GM18858 (cell line): Measurements from ENCODE around the gene FAM118A.
"Not testable (repeated sequence)": the region's sequence is repeated elsewhere in the genome, so short reads cannot be mapped to it uniquely, and the experiment has no call there.

Source experiments
- ATAC-seq: cut with Tn5 transposase; IDR thresholded peaks from one replicate; pipeline ENCODE4 v1.9.1; 2021; ENCODE audit not compliant: unreplicated experiment

Gene FAM118A

DNA sequence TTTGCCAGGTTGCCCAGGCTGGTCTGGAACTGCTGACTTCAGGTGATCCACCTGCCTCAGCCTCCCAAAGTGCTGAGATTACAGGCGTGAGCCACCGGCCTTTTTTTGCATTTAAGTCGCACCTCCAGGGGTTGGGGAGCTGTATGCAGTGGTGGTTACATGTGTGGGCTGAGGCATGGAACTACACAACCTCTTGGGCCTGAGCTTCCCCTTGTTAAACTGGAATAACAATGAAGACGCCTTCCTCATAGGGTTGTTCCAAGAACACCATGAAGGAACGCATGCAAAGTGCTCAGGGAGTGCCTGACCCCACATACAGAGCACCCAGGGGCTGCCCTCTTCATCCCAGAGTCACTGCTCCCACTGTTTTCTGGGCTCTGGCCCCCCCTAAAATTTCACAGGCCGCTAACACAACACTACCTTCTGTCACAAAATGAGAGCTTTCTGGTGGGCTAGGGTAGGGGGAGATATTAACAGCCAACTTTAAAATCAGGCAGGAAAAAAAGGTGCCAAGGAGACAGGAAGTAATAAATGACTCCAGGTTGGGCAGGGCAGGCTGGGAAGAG, 1.3 kb upstream of the FAM118A start:
- no peak for ATAC-seq

DNA sequence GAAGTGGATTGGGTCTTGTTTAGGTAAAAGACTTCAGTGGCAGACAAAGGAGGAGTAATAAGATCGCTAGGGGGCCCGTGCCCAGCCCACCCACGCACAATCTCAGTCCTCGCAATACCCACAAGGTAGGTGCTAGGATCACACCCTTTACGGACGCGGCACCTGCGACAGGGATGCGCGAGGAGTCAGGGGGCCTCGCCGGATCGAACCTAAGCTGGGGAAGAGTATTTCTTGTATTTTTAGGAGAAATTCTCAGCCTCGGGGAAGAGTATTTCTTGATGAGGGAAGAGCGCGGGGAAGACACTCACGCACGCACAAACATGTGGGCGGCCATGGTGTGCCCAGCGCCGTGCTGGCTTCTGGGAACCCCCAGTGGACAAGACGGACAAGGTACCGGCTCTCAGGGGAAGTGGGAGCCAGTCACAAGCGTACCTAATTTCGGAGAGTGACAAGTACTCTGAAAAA, 745 bp upstream of the FAM118A start:
- no peak for ATAC-seq

- no peak for ATAC-seq
These were observed 720 bp downstream of the FAM118A start for GRCh38 chr22:45310331-45310976.

GRCh38 chr22:45310977-45311531, 1.3 kb downstream of the FAM118A start:
- ATAC-seq, result no peak

DNA sequence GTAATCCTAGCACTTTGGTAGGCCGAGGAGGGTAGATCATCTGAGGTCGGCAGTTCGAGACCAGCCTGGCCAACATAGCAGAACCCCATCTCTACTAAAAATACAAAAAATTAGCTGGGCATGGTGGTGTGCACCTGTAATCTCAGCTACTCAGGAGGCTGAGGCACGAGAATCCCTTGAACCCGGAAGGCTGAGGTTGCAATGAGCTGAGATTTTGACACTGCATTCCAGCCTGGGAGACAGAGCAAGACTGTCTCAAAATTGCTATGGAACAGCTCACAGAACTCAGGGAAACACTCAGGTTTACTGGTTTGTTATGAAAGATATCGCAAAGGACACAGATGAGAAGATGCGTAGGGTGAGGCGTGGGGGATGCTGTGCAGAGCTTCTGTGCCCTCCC, 2.7 kb downstream of the FAM118A start:
- no peak for ATAC-seq

GRCh38 chr22:45312856-45313255, 3.1 kb downstream of the FAM118A start:
- ATAC-seq, result no peak

DNA sequence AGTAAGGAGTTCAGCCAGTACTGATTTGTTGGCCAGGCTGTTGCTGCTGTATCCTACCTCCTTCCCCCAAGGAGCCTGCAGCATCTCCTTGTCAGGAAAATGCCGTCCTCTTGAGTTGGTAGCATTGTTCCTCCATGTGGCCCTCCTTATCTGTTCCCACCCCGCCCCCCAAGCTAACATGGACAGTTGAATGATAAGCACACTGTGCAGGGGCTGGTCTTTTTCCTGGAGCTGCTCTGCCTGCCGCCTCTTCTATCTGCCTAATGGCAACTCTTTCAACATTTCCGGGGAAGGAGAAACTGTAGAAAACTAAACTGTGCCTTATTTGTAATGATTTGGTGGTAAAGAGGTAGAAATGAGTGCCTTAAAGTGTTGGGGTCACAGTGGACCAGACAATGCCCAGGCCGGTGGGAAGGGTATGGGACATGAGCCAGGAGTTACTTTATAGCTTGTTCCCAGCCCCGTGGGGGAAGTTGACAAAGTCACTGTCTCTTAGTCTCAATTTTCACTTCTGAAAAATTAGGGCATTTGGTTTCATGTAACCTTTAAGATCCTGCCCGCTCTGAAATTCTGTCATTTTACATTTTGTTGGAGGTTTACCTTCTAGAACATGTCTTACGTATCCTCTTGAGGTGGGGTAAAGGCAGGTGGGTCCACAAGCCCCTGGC, 4.5 kb downstream of the FAM118A start:
- no peak for ATAC-seq

GRCh38 chr22:45314786-45315185, 5.1 kb downstream of the FAM118A start:
- ATAC-seq, result no peak

- no peak for ATAC-seq
These were observed 7.2 kb downstream of the FAM118A start for GRCh38 chr22:45316796-45317526.

DNA sequence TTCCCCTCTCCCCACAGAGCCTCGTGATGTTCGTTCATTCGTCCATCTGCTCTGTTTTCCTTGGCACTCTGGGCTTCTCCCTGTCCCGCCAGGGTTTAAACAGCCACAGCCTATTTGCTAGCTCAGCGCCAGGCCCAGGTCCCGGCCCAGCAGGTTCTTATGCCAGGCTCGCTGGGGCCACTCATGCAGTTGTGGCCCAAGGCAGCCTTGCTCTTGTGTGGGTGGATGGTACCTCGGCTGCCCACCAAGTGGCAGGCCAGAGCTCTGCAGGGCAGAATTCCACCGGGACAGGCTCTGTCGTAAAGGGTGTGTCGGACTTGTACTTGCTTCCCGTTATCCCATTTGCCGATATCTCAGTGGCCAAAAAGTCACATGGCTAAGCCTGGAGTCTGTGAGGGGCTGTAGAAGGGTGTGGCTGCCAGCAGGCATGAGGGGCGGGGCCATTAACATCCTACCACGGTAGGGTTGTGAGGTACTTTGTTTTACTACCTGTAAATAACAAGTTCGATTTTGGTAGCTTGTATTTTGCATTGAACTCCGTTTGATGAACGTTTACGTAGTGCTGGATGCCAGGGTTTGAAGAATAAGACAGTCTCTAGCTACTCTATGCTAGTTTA, 7.9 kb downstream of the FAM118A start:
- no peak for ATAC-seq

DNA sequence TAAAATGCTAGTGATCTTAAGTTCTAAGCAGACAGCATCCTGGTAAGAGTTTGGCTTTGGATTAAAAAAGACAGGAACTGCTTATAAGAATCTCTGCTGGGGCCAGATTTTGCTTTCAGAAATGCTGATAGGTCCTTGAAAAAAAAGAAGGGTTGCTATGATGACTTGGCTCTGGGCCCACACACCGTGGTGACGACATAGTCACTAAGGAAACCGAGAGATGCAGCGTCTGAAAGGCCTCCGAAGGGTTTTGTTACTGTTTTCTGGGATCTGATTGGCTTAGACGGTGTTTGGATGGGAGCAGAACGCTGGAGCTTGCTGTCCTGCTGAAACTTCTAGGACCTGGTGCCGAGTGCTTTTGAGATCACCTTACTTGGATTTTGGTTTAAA, 8.4 kb downstream of the FAM118A start:
- ATAC-seq, result peak; percentile 48

GRCh38 chr22:45318558-45319323, 9.0 kb downstream of the FAM118A start:
- ATAC-seq, result peak; percentile 23

DNA sequence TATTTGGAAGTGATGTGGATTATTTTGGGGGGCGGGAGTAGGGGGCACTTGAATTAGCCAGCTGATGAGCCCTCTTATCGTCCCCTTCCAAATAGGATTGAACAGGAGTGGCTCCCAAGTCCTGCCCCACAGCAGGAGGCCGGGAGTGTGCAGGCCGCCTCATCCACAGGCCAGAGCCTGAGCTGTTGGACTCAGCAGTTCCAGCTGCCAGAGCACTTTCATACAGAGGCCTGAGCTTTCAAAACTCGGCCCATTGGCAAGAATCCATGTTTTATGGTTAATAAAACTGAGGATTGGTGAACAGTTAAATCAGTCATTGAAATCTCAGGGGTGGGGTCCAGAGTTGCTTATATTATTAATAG, 9.6 kb downstream of the FAM118A start:
- ATAC-seq, result no peak

DNA sequence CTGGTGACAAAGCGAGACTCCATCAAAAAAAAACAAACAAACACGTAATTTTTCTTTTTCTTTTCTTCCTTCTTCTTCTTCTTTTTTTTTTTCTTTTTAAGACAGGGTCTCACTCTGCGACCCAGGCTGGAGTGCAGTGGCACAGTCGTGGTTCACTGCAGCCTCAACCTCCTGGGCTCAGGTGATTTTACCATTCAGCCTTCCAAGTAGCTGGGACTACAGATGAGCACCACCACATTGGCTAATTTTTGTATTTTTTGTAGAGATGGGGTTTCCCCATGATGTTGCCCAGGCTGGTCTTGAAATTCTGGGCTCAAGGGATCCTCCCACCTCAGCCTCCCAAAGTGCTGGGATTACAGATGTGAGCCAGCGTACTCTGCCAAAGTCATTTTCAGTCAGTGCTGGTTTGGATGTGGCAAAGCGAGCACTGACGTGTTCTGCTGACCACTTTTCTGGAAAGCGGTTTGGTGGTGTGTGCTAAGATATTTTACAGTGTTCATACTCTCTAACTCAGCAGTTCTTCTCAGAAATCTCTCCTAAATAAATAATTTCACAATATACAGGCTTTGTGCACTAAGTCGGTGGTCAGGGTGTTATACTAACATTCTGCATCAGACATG, 10.7 kb downstream of the FAM118A start:
- ATAC-seq, result no peak

- no peak for ATAC-seq
These were observed 12.1 kb downstream of the FAM118A start for GRCh38 chr22:45321827-45322226.

GRCh38 chr22:45322873-45323525, 13.3 kb downstream of the FAM118A start:
- ATAC-seq, result no peak

- no peak for ATAC-seq
These were observed 14.0 kb downstream of the FAM118A start for GRCh38 chr22:45323695-45324094.

DNA sequence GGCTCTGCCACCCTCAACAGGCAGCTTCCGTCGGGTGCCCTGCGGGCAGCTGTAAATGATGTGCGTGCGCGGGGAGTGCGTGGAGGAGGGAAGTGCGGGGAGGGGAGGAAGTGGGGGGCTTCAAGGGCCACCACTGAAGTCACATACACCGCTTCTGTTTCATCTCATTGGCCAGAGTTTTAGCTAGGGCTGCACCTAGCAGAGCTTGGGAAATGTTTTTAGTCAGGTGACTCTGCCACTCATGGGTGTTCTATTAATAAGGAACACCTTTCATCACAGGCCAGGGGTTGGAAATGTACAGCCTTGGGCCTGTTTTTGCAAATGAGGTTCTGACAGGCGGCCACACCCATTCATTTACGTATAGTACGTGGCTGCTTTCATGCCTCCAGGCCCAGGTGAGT, 14.6 kb downstream of the FAM118A start:
- no peak for ATAC-seq

DNA sequence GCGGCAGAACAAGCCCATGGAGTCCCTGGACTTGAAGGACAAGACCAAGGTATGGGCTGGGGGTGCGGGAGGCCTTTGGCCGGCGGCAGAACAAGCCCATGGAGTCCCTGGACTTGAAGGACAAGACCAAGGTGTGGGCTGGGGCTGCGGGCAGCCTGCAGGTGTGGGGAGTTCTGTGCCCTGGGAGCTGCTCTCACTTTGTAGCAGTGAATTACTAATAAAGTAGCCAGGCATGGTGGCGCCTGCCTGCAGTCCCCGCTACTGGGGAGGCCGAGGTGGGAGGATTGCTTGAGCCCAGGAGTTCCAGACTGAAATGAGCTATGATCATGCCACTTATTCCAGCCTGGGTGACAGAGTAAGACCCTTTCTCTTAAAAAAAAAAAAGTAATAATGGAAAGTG, 18.5 kb downstream of the FAM118A start:
- not testable (repeated sequence) for ATAC-seq
